Rectal smooth muscle tissue (tissue), 1 donor: Measurements from ENCODE around the gene HOXC12.

Experiments used
- H3K27ac ChIP-seq: one replicate; pipeline ENCODE4 v1.7.0; 2013; ENCODE audit warnings: low read depth, low read length, inconsistent platforms
- H3K27me3 ChIP-seq: one replicate; pipeline ENCODE4 v1.7.0; 2013; ENCODE audit warnings: low read length; ENCODE audit not compliant: control insufficient read depth, insufficient read depth
- H3K36me3 ChIP-seq: one replicate; pipeline ENCODE4 v1.7.0; 2013; ENCODE audit warnings: low read length; ENCODE audit not compliant: control insufficient read depth, insufficient read depth
- H3K4me1 ChIP-seq: one replicate; pipeline ENCODE4 v1.7.0; 2013; ENCODE audit warnings: low read length; ENCODE audit not compliant: control insufficient read depth, insufficient read depth
- H3K4me3 ChIP-seq: one replicate; pipeline ENCODE4 v1.7.0; 2013; ENCODE audit warnings: low read length
- H3K9ac ChIP-seq: one replicate; pipeline ENCODE4 v1.7.0; 2013; ENCODE audit warnings: low read length

Gene HOXC12

GRCh38 chr12:53965281-53966084 lies 10.8 kb downstream of the HOXC12 start:
- Histone ChIP-seq H3K9ac (no peak overlapping the region), H3K4me1 (no peaks in the 10 kb centered on the region), H3K4me3 (no peak overlapping the region), H3K27me3 (peaks cover 67% of the 10 kb centered on the region), H3K36me3 (no peaks in the 10 kb centered on the region), H3K27ac (no peak overlapping the region)

GRCh38 chr12:53966085-53966384 lies 11.3 kb downstream of the HOXC12 start:
- Histone ChIP-seq H3K9ac (no peak overlapping the region), H3K4me1 (no peaks in the 10 kb centered on the region), H3K36me3 (no peaks in the 10 kb centered on the region), H3K27ac (no peak overlapping the region), H3K4me3 (no peak overlapping the region), H3K27me3 (peaks cover 68% of the 10 kb centered on the region)

DNA sequence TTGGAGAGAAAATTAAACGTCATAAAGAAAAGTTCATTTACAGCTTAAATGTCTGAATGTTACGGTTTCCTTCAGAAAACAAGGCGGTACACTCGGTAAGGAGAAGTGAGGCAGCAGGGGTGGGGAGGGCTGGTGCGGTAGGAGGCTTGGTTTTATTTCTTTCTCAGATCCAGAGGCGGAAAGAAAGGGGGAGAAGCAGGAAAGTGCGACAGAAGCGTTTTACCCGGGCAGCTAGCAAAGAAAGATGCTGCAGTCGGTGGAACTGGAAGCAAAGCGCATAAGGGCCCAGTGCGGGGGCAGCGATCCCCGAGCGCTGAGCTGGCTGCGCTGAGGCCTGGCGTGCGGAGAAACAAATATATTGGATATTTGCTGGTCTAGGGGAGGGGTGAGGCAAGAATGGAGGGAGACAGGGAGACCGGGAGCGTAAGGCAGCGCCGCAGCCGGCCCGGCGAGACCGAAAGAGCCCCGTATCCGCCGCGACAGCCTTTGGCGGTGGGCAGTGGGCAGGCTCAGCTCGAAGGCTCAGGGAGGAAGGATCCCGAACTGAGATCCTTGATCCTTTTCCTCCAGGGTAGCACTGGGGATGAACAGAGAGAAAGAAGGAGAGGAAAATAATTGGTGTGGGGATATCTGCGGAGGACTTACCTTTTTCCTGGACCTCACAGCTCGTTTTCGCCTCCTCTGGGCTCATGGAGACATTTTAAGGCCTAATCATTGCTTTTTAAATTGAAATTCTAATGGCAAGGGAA lies 11.9 kb downstream of the HOXC12 start:
- H3K27ac ChIP-seq = no peak overlapping the region
- H3K27me3 ChIP-seq = peaks cover 71% of the 10 kb centered on the region
- H3K4me3 ChIP-seq = no peak overlapping the region
- no peaks in the 10 kb centered on the region for H3K4me1 ChIP-seq
- no peaks in the 10 kb centered on the region for H3K36me3 ChIP-seq
- no peak overlapping the region for H3K9ac ChIP-seq

GRCh38 chr12:53967421-53967925 lies 12.8 kb downstream of the HOXC12 start:
- Histone ChIP-seq H3K4me3 (no peak overlapping the region), H3K36me3 (no peaks in the 10 kb centered on the region), H3K27me3 (peaks cover 76% of the 10 kb centered on the region), H3K4me1 (no peaks in the 10 kb centered on the region), H3K9ac (no peak overlapping the region), H3K27ac (no peak overlapping the region)

DNA sequence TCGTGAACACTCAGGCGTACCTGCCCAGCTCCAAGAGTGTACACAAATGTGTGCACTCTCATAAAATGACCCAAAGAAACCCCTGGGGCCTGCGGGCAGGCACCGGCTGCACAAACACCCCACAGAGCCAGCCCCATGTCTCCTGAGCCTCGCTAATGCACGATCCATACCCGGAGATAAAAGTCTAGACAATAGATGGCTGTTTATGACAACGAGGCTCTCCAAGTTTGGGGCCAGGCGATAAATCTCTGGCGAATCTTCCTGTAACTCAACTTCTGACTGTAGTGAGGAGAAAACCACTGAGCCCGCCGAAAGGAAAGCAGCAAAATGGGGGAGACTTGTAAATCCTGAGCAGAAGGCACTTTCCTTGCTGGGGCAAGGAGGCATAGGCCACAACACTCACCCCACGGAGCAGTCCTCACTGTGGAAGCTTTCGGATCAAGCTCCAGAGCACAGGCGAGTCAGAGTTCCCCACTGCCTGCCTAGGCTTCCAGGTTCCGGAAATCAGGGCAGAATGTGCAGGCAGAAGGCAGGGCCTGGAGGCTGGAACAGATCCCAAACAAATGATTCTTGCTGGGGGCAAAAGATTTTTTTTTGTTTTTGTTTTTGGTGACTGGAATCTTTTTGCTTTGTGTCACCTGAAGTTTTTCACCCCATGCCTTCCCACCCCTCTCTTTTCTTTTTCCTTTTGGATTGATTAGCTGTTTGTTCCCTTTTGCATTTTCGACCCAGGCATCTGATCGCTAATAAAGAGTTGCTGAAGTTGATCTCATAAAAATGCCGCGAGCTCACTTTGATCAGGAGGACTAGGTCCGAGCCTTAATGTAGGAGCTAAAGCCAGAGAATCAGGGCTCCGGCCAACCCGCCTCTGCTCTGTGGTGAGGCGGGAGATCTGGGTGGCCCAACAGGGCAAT lies 13.8 kb downstream of the HOXC12 start:
- no peak overlapping the region for H3K27ac ChIP-seq
- no peaks in the 10 kb centered on the region for H3K4me1 ChIP-seq
- no peaks in the 10 kb centered on the region for H3K36me3 ChIP-seq
- no peak overlapping the region for H3K9ac ChIP-seq
- no peak overlapping the region for H3K4me3 ChIP-seq
- H3K27me3 ChIP-seq = peaks cover 83% of the 10 kb centered on the region

GRCh38 chr12:53969588-53970259 lies 15.0 kb downstream of the HOXC12 start:
- Histone ChIP-seq H3K27ac (no peak overlapping the region), H3K27me3 (peaks cover 85% of the 10 kb centered on the region), H3K4me3 (no peak overlapping the region), H3K36me3 (no peaks in the 10 kb centered on the region), H3K9ac (no peak overlapping the region), H3K4me1 (no peaks in the 10 kb centered on the region)

- no peaks in the 10 kb centered on the region for H3K4me1 ChIP-seq
- peaks cover 82% of the 10 kb centered on the region for H3K27me3 ChIP-seq
- no peak overlapping the region for H3K4me3 ChIP-seq
- no peak overlapping the region for H3K9ac ChIP-seq
- H3K27ac ChIP-seq = no peak overlapping the region
- no peaks in the 10 kb centered on the region for H3K36me3 ChIP-seq
Observed at GRCh38 chr12:53970451-53970850, 15.7 kb downstream of the HOXC12 start.

GRCh38 chr12:53971129-53971528 lies 16.4 kb downstream of the HOXC12 start:
- H3K27me3 ChIP-seq = peaks cover 86% of the 10 kb centered on the region
- H3K36me3 ChIP-seq = no peaks in the 10 kb centered on the region
- H3K9ac ChIP-seq = no peak overlapping the region
- H3K4me3 ChIP-seq = no peak overlapping the region
- no peaks in the 10 kb centered on the region for H3K4me1 ChIP-seq
- no peak overlapping the region for H3K27ac ChIP-seq

DNA sequence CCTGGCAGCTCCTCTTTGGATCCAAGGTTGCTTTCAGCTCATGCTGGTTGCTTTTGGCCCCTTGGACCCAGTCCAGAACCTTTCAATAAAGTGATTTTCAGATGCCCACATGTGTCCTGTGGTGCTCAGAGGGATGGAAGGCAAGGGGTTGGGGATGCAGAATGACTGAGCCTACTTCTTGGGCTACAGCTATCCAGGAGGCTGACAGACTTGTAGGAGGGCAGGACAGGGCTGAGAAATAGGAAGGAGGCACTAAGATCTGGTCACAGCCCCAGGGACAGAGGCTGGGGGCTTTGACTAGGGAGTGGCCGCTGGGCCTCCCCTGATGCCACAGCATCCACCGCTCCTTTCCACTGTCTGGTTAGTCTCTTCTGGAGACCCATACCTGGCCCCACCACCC lies 17.0 kb downstream of the HOXC12 start:
- no peaks in the 10 kb centered on the region for H3K4me1 ChIP-seq
- H3K36me3 ChIP-seq = no peaks in the 10 kb centered on the region
- H3K27ac ChIP-seq = no peak overlapping the region
- peaks cover 87% of the 10 kb centered on the region for H3K27me3 ChIP-seq
- no peak overlapping the region for H3K9ac ChIP-seq
- H3K4me3 ChIP-seq = no peak overlapping the region

GRCh38 chr12:53972152-53972702 lies 17.5 kb downstream of the HOXC12 start:
- no peaks in the 10 kb centered on the region for H3K4me1 ChIP-seq
- peaks cover 87% of the 10 kb centered on the region for H3K27me3 ChIP-seq
- no peak overlapping the region for H3K27ac ChIP-seq
- H3K4me3 ChIP-seq = no peak overlapping the region
- H3K9ac ChIP-seq = no peak overlapping the region
- H3K36me3 ChIP-seq = no peaks in the 10 kb centered on the region

GRCh38 chr12:53972722-53973235 lies 18.1 kb downstream of the HOXC12 start, which contains the start of gene HOXC11:
Gene HOXC11, plus strand, starts transcription at chr12:53973126. Its CDS starts 116 bp downstream, at chr12:53973242.
- H3K9ac ChIP-seq = no peak within 1 kb of the TSS
- H3K4me3 ChIP-seq = no peak within 1 kb of the TSS

More at GRCh38 chr12:53972722-53973235, 18.1 kb downstream of the HOXC12 start, which contains the start of gene HOXC11:
- Histone ChIP-seq H3K27me3 (peaks cover 86% of the 10 kb centered on the region), H3K36me3 (no peaks in the 10 kb centered on the region), H3K27ac (no peak within 1 kb of the TSS), H3K4me1 (no peaks in the 10 kb centered on the region)
